GM19328 (cell line): ENCODE measurements around the gene LRRC4C.
"Not testable (repeated sequence)": the region's sequence is repeated elsewhere in the genome, so short reads cannot be mapped to it uniquely, and the experiment has no call there.

ENCODE experiments used
- ATAC-seq: cut with Tn5 transposase; IDR thresholded peaks from one replicate; pipeline ENCODE4 v1.9.1; 2021; ENCODE audit warnings: mild to moderate bottlenecking, moderate library complexity; ENCODE audit not compliant: unreplicated experiment

The LRRC4C gene

GRCh38 chr11:40203606-40204005, 1255.8 kb downstream of the LRRC4C start:
- no peak for ATAC-seq

GRCh38 chr11:40202589-40203270, 1256.7 kb downstream of the LRRC4C start:
- no peak for ATAC-seq

- ATAC-seq: not testable (repeated sequence)
Observed at GRCh38 chr11:40192590-40192989, 1266.9 kb downstream of the LRRC4C start.

- no peak for ATAC-seq
Observed at GRCh38 chr11:40190294-40190693, 1269.2 kb downstream of the LRRC4C start.

GRCh38 chr11:40188848-40189247, 1270.6 kb downstream of the LRRC4C start:
- no peak for ATAC-seq

GRCh38 chr11:40187295-40187694, 1272.2 kb downstream of the LRRC4C start:
- no peak for ATAC-seq

GRCh38 chr11:40186437-40187263, 1272.8 kb downstream of the LRRC4C start:
- no peak for ATAC-seq

- ATAC-seq: no peak
Observed at GRCh38 chr11:40185793-40186192, 1273.7 kb downstream of the LRRC4C start.

GRCh38 chr11:40183073-40184064, 1276.1 kb downstream of the LRRC4C start:
- peak; percentile 74 for ATAC-seq

- no peak for ATAC-seq
Observed at GRCh38 chr11:40179541-40179940, 1279.9 kb downstream of the LRRC4C start.

GRCh38 chr11:40178470-40178869, 1281.0 kb downstream of the LRRC4C start:
- no peak for ATAC-seq

- ATAC-seq: no peak
Observed at GRCh38 chr11:40175980-40176379, 1283.5 kb downstream of the LRRC4C start.

- no peak for ATAC-seq
Observed at GRCh38 chr11:40170078-40170477, 1289.4 kb downstream of the LRRC4C start.

- peak; percentile 71 for ATAC-seq
Observed at GRCh38 chr11:40168414-40168813, 1291.0 kb downstream of the LRRC4C start.

- not testable (repeated sequence) for ATAC-seq
Observed at GRCh38 chr11:40167805-40168204, 1291.6 kb downstream of the LRRC4C start.

- ATAC-seq: no peak
Observed at GRCh38 chr11:40166892-40167291, 1292.6 kb downstream of the LRRC4C start.

GRCh38 chr11:40162901-40163883, 1296.3 kb downstream of the LRRC4C start:
- ATAC-seq: no peak

GRCh38 chr11:40161854-40162410, 1297.5 kb downstream of the LRRC4C start:
- no peak for ATAC-seq

GRCh38 chr11:40160418-40160817, 1299.0 kb downstream of the LRRC4C start:
- ATAC-seq: no peak
